ENCODE results near the gene HCN4.

Gene HCN4

GRCh38 chr15:73386886-73387506 is 18.2 kb upstream of the HCN4 start:
- no peak for TF ChIP-seq CTCF (IDR thresholded peaks at IDR 0.05; ENCODE audit: extremely low read depth, missing control alignments)
- no peak for DNase-seq (ENCODE audit: low spot score)

DNA sequence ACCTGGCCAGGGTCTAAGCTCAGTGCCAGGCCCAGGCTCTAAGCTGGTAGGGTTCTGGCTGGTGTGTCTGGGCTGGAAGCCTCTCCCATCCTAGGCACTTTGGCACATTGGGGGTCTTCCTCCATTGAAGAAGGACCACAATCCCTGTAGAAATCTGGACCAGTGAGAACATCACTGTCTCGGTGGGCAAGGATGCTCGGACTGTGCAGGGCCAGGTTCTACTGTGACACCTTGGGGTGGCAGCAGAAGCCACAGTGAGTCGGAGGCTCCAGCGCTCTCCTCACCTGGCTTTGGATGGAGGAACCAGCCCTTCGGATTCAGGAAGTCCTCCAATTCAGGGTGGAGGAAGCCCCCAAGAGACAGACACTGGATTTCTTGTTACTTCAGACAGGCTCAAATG is 17.5 kb upstream of the HCN4 start:
- TF ChIP-seq CTCF (IDR thresholded peaks at IDR 0.05; ENCODE audit: extremely low read depth, missing control alignments): no peak
- no peak for DNase-seq (ENCODE audit: low spot score)

DNA sequence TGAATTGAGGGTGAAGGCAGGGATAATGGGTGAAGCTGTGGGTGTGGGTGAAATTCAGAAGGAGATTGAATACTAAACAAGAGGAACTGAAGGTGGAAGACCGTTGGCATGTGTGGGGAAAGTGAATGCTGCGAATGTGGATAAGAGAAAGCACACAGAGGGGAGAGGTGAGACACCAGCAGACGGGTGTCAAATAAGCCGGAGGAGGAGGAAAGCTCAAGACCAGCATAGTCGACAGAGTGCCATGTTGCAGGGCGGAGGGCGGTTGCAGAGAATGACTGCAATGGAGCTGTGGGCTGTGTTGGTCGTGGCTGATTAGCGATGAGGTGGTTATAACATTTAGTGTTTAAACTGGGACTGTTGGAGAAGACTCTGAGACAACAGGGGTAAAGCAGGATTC is 16.4 kb upstream of the HCN4 start:
- no peak for TF ChIP-seq CTCF (IDR thresholded peaks at IDR 0.05; ENCODE audit: extremely low read depth, missing control alignments)
- no peak for DNase-seq (ENCODE audit: low spot score)

- no peak for TF ChIP-seq CTCF (IDR thresholded peaks at IDR 0.05; ENCODE audit: extremely low read depth, missing control alignments)
- DNase-seq (ENCODE audit: low spot score): no peak
Observed at GRCh38 chr15:73383310-73384189, 14.8 kb upstream of the HCN4 start.

- TF ChIP-seq CTCF (IDR thresholded peaks at IDR 0.05; ENCODE audit: extremely low read depth, missing control alignments): no peak
- DNase-seq (ENCODE audit: low spot score): no peak
Observed at GRCh38 chr15:73382115-73382514, 13.4 kb upstream of the HCN4 start.

DNA sequence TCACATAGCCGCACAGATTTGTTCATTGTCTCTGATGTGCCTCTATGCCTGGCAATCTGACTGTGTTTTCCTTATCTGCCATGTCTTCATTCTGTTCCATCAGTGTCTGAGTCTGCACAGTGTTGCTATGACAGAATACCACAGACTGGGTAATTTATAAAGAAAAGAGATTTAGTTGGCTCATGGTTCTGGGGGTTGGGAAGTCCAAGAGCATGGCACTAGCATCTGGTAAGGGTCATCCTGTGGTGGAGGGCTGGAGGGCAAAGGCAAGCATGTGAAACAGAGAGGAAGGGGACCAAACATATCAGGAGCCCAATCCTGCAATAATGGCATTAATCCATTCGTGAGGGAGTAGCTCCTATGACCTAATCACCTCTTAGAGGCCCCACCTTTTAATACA is 11.9 kb upstream of the HCN4 start:
- no peak for DNase-seq (ENCODE audit: low spot score)
- no peak for TF ChIP-seq CTCF (IDR thresholded peaks at IDR 0.05; ENCODE audit: extremely low read depth, missing control alignments)

GRCh38 chr15:73378089-73378488 is 9.3 kb upstream of the HCN4 start:
- no peak for TF ChIP-seq CTCF (IDR thresholded peaks at IDR 0.05; ENCODE audit: extremely low read depth, missing control alignments)
- no peak for DNase-seq (ENCODE audit: low spot score)
